Suppressor macrophage treated with lipopolysaccharide for 4 hours (primary cell): ENCODE data around the gene SLC20A1.
A peak's percentile ranks its signal among the peaks of the same experiment; 100 is the strongest.
"Not testable (repeated sequence)": the region's sequence is repeated elsewhere in the genome, so short reads cannot be mapped to it uniquely, and the experiment has no call there.

Experiments used
- DNase-seq: peaks from one replicate; pipeline ENCODE4 v3.0.0-alpha.2; 2020

Gene SLC20A1

GRCh38 chr2:112656679-112657078 lies 10.9 kb downstream of the SLC20A1 start:
- DNase-seq = no peak

GRCh38 chr2:112658301-112658700 lies 12.6 kb downstream of the SLC20A1 start:
- no peak for DNase-seq

DNA sequence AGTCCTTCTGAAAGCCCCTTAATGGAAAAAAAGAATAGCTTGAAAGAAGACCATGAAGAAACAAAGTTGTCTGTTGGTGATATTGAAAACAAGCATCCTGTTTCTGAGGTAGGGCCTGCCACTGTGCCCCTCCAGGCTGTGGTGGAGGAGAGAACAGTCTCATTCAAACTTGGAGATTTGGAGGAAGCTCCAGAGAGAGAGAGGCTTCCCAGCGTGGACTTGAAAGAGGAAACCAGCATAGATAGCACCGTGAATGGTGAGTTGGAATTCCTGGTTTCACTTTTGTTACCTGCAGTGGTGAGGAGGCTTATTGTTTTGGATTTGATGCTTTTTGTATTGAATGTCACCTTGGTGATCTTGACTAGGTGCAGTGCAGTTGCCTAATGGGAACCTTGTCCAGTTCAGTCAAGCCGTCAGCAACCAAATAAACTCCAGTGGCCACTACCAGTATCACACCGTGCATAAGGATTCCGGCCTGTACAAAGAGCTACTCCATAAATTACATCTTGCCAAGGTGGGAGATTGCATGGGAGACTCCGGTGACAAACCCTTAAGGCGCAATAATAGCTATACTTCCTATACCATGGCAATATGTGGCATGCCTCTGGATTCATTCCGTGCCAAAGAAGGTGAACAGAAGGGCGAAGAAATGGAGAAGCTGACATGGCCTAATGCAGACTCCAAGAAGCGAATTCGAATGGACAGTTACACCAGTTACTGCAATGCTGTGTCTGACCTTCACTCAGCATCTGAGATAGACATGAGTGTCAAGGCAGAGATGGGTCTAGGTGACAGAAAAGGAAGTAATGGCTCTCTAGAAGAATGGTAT lies 13.3 kb downstream of the SLC20A1 start:
- no peak for DNase-seq

- DNase-seq = no peak
These were observed 14.4 kb downstream of the SLC20A1 start for GRCh38 chr2:112660138-112660537.

- no peak for DNase-seq
These were observed 16.0 kb downstream of the SLC20A1 start for GRCh38 chr2:112661656-112662305.

GRCh38 chr2:112662704-112663103 lies 17.0 kb downstream of the SLC20A1 start:
- DNase-seq = no peak

DNA sequence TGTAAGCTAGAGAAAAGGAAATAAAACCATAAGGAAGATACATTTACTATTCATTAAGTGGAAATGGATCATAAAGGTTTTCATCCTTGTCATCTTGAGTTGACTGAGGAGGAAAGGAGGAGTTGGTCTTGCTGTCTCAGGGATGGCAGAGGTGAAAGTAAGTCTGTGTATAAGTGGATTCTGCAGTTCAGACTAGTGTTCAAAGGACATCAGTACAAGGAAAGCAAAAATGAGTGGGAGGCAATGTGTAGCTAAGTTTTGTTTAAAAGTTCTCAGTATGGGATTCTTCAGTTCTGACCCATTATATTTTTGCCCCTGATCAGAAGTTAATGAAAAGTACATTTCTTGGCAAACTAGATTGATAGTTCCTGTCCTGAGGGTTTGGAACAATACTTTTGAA lies 18.9 kb downstream of the SLC20A1 start:
- DNase-seq = no peak

- no peak for DNase-seq
These were observed 19.5 kb downstream of the SLC20A1 start for GRCh38 chr2:112665113-112665780.

DNA sequence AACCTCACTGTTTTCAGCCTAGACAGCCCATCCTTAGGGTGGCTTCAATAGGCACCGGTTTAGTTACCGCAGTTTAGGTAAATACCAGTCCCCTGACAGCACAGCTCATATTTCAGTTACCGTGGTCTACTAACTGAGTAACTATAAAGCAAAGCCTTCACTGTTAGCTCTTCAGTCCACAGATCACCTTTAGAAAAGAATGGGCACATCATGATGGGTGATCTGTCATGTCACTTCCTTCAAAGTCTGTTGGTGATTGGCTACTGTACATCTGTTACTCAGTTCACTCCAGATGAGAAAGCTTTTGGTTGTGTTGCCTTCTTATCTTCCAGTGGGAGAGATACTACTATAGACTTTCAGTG lies 21.0 kb downstream of the SLC20A1 start:
- no peak for DNase-seq

- DNase-seq = not testable (repeated sequence)
These were observed 21.8 kb downstream of the SLC20A1 start for GRCh38 chr2:112667540-112667939.

DNA sequence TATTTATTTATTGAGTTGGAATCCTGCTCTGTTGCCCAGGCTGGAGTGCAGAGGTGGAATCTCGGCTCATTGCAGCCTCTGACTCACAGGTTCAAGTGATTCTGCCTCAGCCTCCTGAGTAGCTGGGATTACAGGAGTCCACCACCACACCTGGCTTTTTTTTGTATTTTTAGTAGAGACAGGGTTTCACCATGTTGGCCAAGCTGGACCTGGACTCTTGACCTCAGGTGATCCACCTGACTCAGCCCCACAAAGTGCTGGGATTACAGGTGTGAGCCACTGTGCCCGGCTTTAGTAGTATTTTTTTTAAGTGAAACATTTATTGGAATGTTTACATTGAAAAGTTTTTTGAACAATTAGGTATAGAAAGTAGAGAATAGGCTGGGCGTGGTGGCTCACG lies 23.9 kb downstream of the SLC20A1 start:
- no peak for DNase-seq

DNA sequence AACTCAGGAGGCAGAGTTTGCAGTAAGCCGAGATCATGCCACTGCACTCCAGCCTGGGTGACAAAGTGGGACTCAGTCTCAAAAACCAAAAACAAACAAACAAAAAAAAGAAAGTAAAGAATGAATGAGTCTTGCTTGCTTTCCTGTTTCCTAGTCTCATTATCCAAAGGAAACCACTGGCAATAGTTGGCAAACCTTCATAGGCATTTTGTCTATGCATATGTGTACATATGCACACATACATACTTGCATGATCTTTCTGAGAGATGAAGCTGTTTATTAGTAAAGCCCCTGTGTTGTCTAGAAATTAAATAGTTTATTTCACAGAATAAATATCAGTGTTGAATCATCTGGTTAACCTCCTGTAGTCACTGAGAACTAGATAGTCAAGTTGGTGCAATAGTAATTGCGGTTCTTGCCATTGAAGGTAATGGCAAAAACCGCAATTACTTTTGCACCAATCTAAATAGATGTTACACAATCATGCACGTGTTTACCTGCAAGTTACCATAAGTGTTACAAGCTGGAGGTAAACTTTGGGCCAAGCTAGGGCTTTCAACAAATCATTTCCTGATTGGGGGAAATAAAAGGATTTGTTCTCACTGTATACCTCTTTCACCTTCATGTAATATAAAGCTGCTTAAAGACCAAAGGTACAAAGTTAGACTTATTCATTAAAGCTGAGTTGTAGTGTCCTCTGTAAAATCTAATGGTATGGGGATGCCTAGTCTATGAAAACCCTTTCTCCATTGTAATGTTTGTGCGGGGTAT lies 24.7 kb downstream of the SLC20A1 start:
- DNase-seq = no peak

DNA sequence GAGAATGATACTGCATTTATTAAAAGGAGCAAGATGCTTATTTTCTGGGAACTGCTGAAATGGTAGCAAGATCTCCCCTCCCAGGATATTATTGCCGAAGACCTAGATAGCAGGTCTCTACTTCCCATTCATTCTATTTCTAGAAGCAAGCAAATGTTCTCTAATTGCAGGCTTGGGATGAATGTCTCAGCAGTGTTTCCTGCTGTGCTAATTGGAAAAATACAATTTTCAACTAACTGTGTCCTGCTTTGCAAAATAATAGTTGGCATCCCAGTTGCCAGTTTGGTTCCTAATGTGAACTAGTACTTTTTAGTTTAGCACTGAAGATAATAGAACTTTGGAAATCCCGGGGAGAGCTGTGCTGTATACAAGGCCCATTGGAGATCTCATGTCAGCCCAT lies 26.1 kb downstream of the SLC20A1 start:
- DNase-seq = no peak

- no peak for DNase-seq
These were observed 27.3 kb downstream of the SLC20A1 start for GRCh38 chr2:112673008-112673407.

DNA sequence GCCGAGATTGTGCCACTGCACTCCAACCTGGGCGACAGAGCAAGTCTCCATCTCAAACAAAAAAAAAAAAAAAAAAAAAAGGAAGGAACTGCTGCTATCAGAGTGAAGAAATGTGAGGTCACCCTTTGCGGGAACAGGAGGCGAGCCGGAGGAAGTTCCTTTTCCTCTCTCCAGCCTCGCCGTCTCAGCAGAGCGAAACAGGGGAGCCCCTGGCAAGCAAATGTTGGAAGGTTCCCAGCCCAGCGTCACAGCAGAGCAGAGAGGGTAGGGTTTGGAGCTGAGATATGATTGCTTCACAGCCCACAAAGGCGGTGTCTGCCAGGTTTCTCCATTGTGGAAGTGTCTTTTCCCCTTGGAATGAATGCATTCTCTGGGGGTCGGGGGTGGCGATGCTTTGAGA lies 28.5 kb downstream of the SLC20A1 start:
- DNase-seq = peak; percentile 93

GRCh38 chr2:112679484-112679883 lies 33.7 kb downstream of the SLC20A1 start:
- no peak for DNase-seq

DNA sequence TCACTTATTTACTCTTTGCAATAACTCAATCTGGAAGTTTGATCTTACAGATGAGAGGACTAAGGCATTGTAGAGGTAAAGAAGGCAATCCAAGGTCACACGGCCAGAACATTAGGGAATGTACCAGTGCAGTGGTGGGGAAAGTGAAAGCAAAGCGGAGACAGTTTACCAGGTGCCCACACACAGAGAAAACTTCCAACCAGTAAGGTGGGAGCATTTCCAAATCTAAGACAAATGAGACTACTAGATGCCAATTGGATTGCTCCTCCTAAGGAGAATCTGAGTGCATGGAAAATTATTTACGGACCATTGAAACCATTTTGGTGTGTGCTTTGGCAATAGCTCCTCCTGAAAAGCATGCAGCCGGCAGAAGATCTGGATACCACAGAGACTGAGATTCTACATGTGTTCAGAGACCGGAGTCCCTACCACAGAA lies 34.9 kb downstream of the SLC20A1 start:
- DNase-seq = no peak

GRCh38 chr2:112682101-112682500 lies 36.4 kb downstream of the SLC20A1 start:
- peak; percentile 25 for DNase-seq

- peak; percentile 34 for DNase-seq
These were observed 38.0 kb downstream of the SLC20A1 start for GRCh38 chr2:112683550-112684414.

- DNase-seq = no peak
These were observed 38.7 kb downstream of the SLC20A1 start for GRCh38 chr2:112684415-112684775.

DNA sequence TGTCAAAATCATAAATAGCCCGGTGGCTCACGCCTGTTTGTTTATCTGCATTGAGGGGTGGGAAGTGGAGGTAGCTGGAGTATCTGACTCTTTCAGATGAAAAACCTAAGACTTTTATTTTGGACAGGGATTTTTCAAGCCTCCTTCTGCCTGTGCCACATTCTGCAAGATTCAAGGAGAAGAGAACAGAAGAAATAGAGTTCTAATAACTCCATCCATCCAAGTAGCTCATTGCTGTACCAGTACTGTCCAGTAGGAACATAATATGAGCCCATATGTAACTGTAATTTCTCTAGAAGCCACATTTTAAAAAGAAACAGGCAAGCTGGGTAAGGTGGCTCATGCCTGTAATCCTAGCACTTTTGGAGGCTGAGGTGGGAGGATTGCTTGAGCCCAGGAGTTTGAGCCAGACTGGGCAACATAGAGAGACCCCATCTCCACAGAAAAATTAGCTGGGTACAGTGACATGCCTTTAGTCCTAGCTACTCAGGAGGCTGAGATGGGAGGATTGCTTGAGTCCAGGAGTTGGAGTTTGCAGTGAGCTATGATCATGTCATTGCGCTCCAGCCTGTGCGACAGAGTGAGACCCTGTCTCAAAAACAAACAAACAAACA lies 39.6 kb downstream of the SLC20A1 start:
- DNase-seq = no peak
